Measurements from ENCODE around the gene STX16. TPM values are rescaled to one million over a fixed set of nuclear protein-coding genes. Genes with fewer than 3 reads are reported as not detected.

Gene STX16
- total RNA-seq, 1 experiment from 2014 or later = 97.0 TPM

DNA sequence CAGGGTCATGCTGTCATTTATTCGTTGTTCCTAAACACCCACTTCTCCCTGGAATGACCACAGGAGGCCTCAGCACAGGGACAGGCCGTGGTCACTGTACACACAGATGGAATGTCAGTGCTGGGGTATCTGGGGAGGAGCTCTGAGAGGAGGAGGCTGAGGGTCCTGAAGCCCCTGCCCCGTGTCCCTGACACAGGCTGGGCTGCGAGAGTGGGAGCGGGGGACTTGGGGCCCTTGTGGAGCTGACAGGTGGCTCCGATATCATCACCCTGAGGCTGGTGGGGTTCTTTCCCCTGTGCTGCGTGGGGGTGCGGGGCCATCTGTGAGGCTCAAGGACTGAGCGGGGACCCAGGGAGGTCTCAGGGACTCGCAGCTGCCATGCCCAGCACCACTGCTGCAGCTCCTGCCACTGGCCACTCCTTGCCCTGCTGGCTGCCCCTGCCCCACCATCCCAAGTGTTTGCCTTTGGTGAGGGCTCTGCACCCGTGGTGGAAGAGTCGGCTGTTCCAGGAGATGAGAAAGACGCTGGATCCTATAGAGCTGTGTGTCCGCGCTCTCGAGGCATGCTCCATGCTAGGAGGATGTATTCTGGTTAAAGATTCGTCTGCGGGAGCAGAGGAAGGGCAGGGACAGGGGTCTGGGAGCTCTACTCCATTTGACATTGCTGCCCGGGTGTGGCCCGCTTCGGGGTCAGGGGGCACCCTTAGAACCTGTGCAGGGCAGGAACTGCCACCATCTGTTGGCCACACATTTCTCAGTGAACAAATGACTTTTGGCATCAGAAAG, 60.4 kb downstream of the STX16 start:
- Mint-ChIP-seq H3K4me3 (ENCODE audit: unreplicated experiment) (no peak overlapping the region), H3K36me3 (ENCODE audit: insufficient read depth, unreplicated experiment) (peaks cover 9% of the 10 kb centered on the region), H3K27ac (ENCODE audit: unreplicated experiment) (no peak overlapping the region), H3K27me3 (ENCODE audit: insufficient read depth, unreplicated experiment) (no peaks in the 10 kb centered on the region), H3K4me1 (ENCODE audit: low read depth, unreplicated experiment) (no peaks in the 10 kb centered on the region), H3K9me3 (ENCODE audit: unreplicated experiment) (no peaks in the 10 kb centered on the region)
- POLR2A ChIA-PET = interaction anchor here (0.6 kb wide), 1 partner anchor 322 kb away, joined by 3 read pairs; no protein-coding TSS in a partner anchor
- DNase-seq = no peak
- H3K4me1 ChIP-seq = no peaks in the 10 kb centered on the region
- BruUV-seq (replicated peaks) = no TSS peak
- H3K27me3 ChIP-seq (replicated peaks; ENCODE audit: control insufficient read depth, insufficient read depth, low read length) = no peaks in the 10 kb centered on the region
- CTCF ChIA-PET = no interaction called here
- H3K36me3 ChIP-seq (ENCODE audit: control insufficient read depth, insufficient read depth, low read length) = no peaks in the 10 kb centered on the region
- intact Hi-C loops (cut with micrococcal nuclease; ENCODE audit: unreplicated experiment) = no loop called here
- TF ChIP-seq, protein P1, sequence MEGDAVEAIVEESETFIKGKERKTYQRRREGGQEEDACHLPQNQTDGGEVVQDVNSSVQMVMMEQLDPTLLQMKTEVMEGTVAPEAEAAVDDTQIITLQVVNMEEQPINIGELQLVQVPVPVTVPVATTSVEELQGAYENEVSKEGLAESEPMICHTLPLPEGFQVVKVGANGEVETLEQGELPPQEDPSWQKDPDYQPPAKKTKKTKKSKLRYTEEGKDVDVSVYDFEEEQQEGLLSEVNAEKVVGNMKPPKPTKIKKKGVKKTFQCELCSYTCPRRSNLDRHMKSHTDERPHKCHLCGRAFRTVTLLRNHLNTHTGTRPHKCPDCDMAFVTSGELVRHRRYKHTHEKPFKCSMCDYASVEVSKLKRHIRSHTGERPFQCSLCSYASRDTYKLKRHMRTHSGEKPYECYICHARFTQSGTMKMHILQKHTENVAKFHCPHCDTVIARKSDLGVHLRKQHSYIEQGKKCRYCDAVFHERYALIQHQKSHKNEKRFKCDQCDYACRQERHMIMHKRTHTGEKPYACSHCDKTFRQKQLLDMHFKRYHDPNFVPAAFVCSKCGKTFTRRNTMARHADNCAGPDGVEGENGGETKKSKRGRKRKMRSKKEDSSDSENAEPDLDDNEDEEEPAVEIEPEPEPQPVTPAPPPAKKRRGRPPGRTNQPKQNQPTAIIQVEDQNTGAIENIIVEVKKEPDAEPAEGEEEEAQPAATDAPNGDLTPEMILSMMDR (IDR thresholded peaks at IDR 0.05; ENCODE audit: insufficient read depth in 1 of 2, low read depth in 1 of 2, low read length in 1 of 2, severe bottlenecking in 1 of 2, unreplicated experiment in 1 of 2) = no peak
- H3K9me3 ChIP-seq = no peaks in the 10 kb centered on the region
- H3K4me3 ChIP-seq (ENCODE audit: low read depth, low read length) = no peak overlapping the region

DNA sequence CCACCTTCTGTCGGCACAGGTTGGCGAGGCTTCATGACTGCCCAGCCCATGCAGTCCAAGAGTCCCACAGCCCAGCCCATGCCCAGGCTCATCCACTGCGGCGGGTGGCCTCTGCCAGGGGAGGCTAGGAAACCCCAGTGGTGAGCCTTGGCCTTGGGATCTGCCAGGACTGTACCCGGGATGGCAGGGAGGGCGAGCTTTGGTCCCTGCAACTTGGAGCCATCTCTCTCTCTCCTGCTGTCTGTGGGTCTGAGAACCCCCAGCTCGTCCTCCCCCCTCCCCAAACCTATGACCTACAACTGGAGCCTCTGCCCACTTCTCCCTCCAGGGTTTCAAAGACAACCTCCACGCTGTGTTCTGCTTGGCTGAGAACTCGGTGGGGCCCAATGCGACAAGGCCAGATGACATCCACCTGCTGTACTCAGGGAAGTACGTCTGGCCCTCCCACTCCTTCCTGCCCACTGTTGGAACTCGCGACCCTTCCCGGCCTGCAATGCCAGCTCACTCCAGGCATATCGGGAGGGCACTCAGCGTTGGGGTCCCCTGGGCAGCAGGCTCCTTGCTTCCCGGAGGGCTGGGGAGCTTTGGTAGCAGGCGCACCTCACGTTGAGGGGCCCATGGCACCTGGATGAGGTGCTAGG, 61.2 kb downstream of the STX16 start:
- Histone ChIP-seq H3K4me1 (no peaks in the 10 kb centered on the region), H3K36me3 (ENCODE audit: control insufficient read depth, insufficient read depth, low read length) (no peaks in the 10 kb centered on the region), H3K27me3 (replicated peaks; ENCODE audit: control insufficient read depth, insufficient read depth, low read length) (no peaks in the 10 kb centered on the region), H3K4me3 (ENCODE audit: low read depth, low read length) (no peak overlapping the region), H3K9me3 (no peaks in the 10 kb centered on the region)
- no peak for DNase-seq
- Mint-ChIP-seq H3K4me3 (ENCODE audit: unreplicated experiment) (no peak overlapping the region), H3K27me3 (ENCODE audit: insufficient read depth, unreplicated experiment) (no peaks in the 10 kb centered on the region), H3K9me3 (ENCODE audit: unreplicated experiment) (no peaks in the 10 kb centered on the region), H3K27ac (ENCODE audit: unreplicated experiment) (no peak overlapping the region), H3K36me3 (ENCODE audit: insufficient read depth, unreplicated experiment) (peaks cover 12% of the 10 kb centered on the region), H3K4me1 (ENCODE audit: low read depth, unreplicated experiment) (no peaks in the 10 kb centered on the region)
- ChIA-PET POLR2A (no interaction called here), CTCF (no interaction called here)
- intact Hi-C loops (cut with micrococcal nuclease; ENCODE audit: unreplicated experiment) = no loop called here
- TF ChIP-seq, protein P1 (IDR thresholded peaks at IDR 0.05; ENCODE audit: insufficient read depth in 1 of 2, low read depth in 1 of 2, low read length in 1 of 2, severe bottlenecking in 1 of 2, unreplicated experiment in 1 of 2) = no peak
- no TSS peak for BruUV-seq (replicated peaks)

DNA sequence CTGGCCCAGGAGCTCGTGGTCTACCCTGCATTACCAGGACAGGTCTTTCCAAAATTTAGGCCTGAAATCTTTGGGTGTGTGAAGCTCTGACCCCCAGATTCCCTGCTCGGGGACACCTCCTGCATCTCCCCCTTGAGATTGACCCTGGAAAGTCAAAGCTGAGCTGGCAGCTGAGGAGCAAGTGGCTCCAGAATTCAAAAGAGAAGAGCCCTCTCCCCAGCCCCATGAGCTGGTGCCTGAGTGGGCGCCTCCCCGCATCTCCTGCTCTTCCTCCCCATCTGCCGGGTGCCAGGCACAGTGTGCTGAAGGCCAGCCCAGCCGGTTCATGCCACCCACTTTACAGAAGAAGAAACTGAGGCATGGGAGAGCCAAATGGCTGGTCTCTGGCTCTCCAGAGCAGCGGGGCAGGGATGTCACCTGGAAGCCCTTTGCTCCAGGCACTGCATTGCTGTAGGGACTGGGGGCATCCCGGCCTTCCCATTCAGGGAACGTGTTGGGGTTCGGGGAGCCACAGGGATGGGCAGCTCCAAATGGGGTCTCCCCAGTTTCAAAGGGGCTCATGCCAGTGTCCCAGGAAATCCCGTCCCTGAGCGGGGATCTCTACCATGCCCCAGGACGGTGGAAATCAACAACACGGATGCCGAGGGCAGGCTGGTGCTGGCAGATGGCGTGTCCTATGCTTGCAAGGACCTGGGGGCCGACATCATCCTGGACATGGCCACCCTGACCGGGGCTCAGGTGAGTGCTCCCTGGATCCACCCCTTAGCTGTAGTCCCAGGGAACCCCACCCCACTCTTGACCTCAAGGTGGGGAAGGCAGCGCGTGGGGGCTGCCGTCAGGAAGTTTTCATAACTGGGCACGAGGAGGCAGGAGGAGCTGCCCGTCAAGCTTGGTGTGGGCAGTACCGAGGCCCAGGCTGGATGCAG, 62.0 kb downstream of the STX16 start:
- Mint-ChIP-seq H3K27me3 (ENCODE audit: insufficient read depth, unreplicated experiment) (no peaks in the 10 kb centered on the region), H3K27ac (ENCODE audit: unreplicated experiment) (no peak overlapping the region), H3K9me3 (ENCODE audit: unreplicated experiment) (no peaks in the 10 kb centered on the region), H3K36me3 (ENCODE audit: insufficient read depth, unreplicated experiment) (peaks cover 14% of the 10 kb centered on the region), H3K4me1 (ENCODE audit: low read depth, unreplicated experiment) (no peaks in the 10 kb centered on the region), H3K4me3 (ENCODE audit: unreplicated experiment) (no peak overlapping the region)
- Histone ChIP-seq H3K4me3 (ENCODE audit: low read depth, low read length) (no peak overlapping the region), H3K9me3 (no peaks in the 10 kb centered on the region), H3K4me1 (no peaks in the 10 kb centered on the region), H3K27me3 (replicated peaks; ENCODE audit: control insufficient read depth, insufficient read depth, low read length) (no peaks in the 10 kb centered on the region), H3K36me3 (ENCODE audit: control insufficient read depth, insufficient read depth, low read length) (no peaks in the 10 kb centered on the region)
- ChIA-PET POLR2A (no interaction called here), CTCF (no interaction called here)
- BruUV-seq (replicated peaks) = no TSS peak
- peak in 1 of 2 experiments; percentile 34 for DNase-seq
- intact Hi-C loops (cut with micrococcal nuclease; ENCODE audit: unreplicated experiment) = no loop called here
- TF ChIP-seq, protein P1 (IDR thresholded peaks at IDR 0.05; ENCODE audit: insufficient read depth in 1 of 2, low read depth in 1 of 2, low read length in 1 of 2, severe bottlenecking in 1 of 2, unreplicated experiment in 1 of 2) = no peak
